Iris pigment epithelial cell (primary cell): ENCODE measurements around the gene IYD.
A peak's percentile ranks its signal among the peaks of the same experiment; 100 is the strongest.

Experiments used
- DNase-seq: peaks from one replicate; pipeline ENCODE4 v3.0.0-alpha.2; 2011; ENCODE audit warnings: low read depth

Gene IYD, protein sequence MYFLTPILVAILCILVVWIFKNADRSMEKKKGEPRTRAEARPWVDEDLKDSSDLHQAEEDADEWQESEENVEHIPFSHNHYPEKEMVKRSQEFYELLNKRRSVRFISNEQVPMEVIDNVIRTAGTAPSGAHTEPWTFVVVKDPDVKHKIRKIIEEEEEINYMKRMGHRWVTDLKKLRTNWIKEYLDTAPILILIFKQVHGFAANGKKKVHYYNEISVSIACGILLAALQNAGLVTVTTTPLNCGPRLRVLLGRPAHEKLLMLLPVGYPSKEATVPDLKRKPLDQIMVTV

DNA sequence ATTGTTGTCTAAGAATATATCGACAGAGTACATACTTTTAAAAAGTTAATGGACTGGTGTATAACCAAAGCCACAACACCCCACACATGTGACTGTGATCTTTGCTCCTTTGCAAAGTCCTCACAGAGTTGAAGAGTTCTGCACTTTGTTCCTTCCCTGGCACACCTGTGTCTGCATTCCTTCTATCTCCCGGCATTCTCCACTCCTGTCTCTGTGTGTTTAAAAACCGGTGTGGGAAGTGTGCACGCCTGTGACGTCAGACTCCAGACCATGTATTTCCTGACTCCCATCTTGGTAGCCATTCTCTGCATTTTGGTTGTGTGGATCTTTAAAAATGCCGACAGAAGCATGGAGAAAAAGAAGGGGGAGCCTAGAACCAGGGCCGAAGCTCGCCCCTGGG lies at the start of gene IYD:
Gene IYD (plus strand): TSS at position 251 of the 400 bp plus-strand sequence. CDS start 20 bp downstream, at position 271.
- no peak for DNase-seq

DNA sequence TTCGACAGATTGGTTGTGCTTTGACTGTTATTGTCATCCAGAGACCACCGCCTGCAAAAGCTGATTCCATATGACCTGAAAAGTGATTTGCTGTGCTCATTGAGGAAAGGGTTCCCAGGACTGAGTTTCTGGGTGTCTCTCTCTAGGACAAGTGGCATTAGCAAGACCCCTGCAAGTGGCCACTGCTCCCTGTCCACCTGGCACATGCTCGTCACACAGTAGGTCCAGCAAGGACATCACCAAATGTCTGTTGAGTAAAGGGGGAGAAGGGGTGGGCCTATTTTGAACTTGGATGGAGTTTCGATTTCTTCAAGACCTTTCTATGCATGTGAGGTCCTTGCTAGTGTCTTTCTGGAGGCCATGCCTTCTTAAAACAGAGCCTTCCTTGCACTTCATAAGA lies 48.9 kb upstream of the IYD start:
- DNase-seq = no peak

DNA sequence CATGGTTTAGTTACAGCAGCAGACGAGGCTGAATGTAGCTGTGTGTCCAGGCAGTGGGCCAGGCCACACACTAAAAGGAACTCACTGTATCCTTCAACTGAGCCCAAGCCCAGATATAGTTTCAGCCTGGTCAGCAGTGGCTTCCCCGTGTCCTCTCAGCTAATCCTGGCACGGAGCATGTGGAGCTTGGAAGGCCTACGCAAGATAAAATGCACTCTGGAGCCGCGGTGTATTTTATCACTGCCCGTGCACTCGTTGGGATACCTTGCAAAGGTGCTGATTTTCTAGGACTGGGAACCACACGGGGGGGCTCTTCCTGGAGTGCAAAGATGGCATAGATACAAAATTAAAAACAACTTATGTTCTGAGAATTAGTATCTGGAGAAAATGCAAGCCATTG lies 48.4 kb upstream of the IYD start:
- DNase-seq = no peak

DNA sequence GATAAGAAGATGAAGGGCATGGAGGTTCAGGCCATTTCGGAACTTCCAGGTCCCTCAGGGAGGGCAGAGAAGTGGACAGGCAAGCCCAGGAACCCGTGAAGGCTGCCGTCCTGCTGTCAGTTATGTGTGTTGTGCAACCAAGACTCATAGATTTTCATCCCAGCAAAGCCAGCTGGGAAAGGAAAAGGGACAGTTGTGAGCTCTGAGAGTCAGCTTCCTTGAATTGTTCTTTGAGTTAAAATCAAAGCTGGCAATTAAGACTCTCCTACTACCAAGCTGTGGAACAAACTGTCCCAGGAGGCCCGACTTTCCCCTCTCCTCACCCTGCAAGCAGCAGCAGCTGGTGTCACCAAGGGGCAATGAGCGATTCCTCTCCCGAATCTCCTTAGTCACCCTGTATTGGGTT lies 46.3 kb upstream of the IYD start:
- no peak for DNase-seq

DNA sequence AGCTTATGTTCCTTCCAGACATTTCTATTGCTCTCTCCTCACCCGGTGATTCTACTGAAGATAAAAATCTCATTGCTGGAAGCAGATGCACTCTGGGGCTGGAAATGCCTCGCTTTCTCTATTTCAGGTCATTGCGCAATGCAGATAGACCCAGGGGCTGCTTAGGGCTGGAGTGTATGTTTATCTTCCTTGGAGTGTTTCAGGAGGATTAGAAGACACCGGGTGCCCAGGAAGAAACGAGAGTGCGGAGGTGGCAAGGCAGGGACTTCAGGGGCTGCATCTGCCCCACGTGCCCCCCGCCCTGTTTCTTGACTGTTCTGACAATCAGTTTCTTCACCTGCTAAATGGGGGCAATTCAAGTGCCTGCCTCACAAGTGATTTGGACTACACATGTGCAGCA lies 45.6 kb upstream of the IYD start:
- DNase-seq = no peak

DNA sequence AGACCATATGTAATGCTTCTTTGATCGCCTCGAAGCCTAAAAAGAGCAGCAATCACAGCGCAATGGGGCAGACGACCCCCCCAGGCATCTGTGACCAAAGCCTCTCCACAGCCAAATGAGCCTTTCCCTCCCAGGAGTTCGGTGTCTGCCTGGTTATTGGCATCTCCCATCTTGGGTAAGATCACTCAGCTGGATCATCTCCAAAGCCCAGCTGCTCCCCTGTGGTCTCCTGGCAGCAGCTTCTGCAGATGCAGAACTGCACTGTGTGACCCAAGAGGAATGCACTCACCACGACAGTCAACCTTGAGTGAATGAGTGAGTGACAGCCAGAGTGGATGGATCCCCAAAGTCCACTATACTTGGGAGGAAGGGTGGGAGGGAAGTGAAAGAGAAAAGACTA lies 44.8 kb upstream of the IYD start:
- DNase-seq = no peak

DNA sequence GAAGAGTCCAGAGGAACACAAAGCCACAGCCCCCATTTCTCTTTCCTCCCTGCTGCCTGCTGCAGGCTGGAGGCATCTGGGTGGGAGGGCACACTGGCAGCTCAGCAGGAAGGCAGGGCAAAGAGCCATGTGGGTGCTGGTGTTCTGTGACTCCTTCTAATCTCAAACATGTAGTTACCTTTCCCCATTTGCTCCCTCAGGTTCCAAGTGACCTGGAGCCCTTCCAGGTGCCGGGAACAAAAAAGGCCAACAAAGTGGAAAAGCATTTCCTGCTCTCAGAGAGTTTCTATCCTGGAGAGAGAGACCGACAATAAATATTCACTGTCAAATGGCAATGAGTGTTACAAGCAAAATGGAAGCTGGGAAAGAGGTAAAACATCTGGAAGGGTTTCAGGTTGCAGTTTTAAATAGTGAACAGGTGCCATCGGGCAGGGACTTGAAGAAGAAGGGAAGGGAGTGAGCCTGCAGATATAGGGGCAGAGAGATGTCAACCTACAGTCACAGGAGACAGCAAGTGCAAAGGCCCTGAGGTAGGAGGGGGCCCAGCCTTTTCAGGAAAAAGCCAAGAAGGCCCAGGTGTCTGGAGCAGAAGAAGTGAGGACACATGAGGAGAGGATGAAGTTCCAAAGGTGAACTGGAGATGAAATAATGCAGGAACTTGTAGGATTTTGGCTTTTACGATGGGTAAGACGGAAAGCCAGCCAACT lies 43.6 kb upstream of the IYD start:
- no peak for DNase-seq

DNA sequence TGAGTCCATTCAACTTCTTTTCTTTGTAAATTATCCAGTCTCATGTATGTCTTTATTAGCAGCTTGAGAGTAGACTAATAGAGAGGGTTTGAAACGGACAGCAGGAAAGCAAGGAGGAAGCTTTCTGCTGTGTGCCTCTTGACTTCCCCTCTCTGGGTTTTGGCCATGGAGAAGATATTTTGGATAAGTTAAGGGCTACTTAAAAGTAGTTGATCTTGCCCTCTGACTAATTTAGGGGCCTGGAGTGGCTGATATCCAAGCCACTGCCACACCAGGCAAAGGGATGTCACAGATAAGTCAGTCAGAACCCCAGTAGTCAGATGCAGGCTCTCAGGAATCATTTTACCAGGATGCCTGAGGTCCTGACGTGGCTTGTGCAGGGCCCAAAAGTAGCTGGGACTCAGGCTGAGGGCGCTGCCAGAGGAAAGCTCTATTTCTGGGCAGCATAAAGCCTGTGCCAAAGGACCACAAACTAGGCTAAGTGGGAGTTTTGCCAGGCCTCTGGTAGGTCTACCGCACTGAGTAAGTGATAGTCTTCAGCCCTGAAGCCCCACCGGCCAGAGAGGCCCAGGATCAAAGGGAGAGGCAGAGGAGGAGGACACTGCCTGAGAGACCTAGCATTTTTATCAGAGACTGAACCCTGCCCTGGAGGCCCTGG lies 41.6 kb upstream of the IYD start:
- DNase-seq = no peak

DNA sequence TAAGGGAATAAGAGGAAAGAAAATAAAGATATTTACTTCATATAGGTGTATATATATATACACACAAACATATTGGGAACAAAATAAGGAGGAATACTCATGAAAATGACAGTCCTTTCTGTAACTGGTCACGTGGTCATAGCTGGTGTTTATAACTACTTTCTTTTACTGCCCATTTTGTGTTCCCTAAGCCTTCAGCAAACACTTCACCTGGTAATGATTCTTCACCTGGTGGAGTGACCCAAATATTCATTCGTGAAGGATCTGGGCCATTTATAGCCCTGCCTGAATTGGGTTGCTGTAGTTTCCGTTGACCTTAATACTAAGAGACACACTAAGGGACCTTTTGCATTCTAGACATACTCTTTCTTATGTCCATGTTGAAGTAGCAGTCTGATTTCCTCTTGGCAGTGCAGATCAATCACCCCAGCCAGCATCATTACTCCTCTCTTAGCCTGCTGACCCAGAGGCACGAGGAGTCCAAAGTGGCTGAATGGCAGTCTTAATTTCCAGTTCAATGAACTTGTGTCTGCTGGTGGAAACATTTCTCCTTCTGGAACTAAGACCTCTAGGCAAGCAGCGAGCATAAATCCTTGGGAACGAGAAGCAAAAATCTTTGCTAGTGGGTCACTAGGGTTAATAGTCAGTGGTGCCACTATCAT lies 39.9 kb upstream of the IYD start:
- no peak for DNase-seq

DNA sequence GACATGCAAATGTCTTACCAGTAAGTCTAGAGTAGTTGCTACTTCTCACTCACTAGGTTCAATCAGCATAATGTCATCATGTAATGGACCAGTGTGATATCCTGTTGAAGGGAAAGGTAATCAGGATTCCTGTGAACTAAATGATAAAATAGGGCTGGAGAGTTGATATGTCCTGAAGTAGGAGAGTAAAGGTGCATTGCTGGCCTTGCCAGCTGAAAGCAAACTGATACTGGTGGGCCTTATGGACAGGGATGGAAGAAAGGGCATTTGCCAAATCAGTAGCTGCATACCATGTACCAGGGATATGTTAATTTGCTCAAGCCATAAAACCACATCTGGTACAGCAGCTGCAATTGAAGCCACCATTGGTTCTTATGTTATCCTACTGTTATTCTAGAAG lies 37.5 kb upstream of the IYD start:
- DNase-seq = no peak

DNA sequence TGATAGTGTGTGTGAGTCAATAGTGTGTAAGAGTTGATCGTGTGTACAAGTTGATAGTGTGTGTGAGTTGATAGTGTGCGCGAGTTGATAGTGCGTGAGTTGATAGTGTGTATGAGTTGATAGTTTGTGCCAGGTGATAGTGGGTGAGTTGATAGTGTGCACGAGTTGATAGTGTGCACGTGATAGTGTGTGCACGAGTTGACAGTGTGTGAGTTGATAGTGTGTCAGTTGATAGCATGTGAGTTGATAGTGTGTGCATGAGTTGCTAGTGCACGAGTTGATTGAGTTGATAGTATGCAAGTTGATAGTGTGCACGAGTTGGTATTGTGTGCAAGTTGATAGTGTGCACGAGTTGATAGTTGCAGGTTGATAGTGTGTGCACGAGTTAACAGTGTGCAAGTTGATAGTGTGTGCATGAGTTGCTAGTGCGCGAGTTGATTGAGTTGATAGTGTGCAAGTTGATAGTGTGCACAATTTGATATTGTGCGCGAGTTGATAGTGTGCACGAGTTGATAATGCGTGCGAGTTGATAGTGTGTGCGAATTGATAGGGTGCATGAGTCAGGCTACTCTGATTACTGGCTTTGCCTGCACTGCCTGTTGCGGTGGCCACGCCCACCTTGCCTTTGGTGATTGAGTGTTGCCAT lies 35.8 kb upstream of the IYD start:
- no peak for DNase-seq

DNA sequence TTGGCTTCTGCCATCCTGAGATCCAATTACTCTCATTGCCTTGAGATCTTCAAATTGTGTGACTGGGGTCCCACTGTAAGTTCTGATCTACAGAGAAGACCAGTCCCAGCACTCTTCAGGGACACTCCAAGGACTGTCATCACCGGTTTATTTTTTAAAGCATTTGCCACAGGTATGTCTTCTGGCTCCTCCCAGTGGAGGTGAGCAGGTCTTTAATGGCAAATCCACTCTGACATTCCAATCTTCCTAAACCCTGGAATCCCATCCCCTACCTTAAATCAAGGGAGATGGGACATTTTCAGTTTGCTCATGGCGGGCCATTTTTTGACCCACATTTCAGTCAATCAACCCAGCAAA lies 35.2 kb upstream of the IYD start:
- no peak for DNase-seq

DNA sequence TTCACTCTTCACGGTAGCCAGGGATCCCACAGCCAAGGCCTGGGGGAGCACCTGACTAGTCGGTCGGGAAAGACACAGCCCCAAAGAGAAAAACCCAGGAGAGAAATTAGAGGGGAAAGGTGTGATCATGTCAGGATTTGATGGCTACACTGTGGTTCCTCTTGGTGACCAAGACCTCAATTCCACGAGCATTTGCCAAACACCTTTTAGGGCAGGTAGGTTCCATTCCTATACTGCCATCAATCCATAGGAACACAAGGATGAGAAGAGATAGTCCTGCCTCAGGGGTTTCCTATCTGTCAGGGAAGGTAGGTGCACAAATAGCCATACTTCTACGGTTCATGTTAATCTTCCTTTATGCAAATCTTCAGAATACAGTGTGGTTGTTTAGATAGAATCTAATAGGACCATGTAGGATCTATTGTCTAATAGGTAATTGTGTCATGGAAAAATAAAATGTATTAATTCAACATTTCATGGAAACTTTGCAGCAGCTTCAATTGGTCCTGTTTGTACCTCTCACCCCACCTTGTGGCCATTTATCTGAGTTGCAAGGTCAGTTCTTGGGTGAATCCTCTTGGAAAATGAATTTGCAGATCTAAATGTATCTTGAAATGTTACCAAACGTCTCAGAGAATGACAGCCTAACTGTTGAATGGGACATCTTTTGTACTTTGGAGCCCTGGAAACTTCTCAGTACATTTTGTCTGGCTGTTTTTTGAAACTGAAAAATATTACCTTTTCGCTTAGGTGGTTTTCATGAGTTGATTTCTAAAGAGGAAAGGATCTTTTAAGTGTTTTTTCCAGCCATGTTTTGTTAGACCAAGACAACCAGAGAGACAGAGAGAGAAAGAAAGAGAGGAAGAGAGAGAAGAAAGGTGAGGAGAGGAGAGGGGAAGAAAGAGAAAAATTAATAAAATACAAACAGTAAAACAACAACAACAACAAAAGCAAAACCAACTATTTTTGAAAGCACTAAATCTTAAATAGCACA lies 33.7 kb upstream of the IYD start:
- DNase-seq = peak; percentile 81

DNA sequence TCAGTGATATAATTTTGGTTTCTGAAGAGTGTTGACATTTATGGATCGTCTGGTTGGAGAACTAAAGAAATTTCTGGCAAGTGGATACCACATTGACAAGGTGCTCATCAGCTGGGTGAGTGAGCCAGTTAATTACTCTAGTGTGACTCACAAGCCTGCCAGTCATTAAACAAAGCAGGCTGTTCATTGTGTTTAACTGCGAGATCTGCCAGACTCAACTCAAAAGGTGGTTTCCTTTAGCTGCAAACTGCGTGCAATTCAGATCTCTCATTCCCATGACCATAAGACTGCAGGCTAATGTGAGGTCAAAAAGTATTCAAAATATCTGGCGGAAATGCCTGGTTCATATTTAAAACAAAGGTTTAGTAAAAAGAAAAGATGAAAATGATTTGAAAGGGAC lies 32.5 kb upstream of the IYD start:
- DNase-seq = peak; percentile 22

DNA sequence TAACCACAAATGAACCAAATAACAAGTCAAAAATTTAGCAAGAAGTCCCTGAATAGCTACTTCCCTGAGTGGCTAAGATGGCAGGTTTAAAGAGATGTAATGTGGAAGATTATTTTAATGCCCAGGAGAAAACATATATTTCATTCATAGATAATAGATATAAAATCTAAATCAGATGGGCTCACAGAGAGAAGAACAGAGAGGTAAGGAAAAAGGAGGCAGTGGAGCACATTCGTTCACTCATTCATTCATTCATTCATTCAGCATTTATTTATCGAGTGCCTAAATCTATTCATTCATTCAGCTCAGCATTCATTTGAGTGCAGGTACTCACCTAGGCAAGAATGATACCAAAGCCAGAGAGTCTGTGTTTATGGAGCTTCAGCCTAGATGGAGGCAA lies 32.1 kb upstream of the IYD start:
- DNase-seq = no peak

DNA sequence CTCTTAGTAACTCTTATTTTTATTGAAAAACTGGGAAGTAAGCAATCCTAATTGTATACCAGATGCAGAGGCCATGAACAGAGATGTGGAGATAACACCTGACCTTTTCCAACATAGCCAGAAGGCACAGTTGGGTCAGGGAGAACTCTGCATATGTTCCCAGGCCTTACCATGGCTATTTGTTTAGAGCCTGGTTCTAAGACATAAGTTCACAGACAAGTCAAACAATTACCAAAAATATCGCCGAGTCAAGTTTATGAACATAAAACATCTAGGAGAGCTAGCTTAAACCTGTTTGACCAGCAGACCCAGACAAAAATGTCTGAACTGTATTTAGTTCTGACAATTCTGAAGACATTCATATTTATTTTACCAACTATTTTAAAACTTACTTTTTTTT lies 26.7 kb upstream of the IYD start:
- DNase-seq = no peak

DNA sequence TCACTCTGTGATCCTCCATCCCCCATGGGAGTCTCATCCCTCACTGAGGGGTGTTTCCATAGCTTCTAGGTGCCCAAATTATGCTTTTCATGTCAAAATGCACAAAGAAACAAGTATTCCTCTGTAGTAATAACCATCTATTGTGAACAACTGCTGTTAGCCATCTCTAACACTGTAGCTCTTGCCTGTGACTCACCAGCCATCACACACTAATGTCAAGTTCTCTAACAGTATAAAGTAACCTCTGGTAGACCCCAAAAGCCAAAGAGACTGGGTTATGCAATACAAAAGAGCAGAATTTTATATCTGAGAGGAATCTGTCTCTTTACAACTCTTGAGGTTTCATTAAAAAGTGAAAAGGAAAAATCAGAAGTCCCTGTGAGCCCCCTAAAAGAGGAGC lies 25.4 kb upstream of the IYD start:
- DNase-seq = no peak

DNA sequence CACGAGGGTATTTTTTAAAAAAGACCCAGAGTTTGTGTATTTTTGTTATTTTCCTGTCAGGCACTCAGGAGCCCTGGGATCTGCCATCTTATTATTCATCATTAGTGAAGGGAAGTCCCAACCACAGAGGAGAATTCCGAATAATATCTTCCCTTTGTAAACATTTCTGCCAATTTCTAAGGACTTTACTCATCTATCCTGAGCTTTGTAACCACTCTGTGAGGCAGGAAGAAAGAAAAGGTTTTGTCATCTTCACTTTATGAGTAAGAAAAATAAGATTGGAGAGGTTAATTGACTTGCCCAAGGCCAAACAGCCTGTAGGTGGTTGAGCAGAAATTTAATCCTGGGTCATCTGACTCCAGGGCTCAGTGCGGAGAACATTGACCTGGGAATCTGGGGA lies 23.0 kb upstream of the IYD start:
- DNase-seq = no peak

DNA sequence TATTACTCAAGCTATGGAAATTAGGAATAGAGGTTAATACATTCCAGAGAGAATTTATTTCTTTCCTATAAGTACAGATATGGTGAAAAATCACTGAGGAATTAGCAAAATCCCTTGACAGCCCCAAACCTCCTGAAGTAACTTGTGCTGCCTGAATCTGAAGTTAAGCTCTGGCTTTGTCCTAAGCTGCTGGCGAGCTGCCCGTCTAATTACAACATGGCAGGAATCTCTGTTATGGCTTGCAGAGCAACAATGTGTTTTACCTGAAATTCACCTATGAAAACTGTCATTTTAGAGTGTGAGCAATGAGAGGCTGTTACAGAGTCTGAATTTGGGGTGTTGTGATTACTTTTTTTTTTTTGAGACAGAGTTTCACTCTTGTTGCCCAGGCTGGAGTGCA lies 22.5 kb upstream of the IYD start:
- DNase-seq = no peak

DNA sequence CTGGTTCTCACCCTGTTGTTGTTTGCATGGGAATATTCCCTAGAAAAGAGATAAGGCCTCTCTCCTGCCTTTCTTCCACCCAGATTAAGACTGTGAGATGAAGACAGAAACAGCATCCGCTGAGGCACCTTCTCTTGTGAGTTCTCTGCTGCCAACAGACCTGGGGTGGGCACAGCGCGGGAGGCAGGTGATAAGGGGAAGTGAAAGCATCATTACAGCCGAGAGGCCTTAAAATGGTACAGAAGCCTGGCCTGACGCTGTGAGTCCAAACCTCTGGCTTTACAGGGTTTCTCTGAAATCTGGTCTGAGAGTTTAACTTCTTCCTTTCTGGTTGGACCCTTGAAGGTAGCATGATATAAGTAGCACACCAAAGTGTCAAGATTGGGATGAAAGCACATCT lies 21.0 kb upstream of the IYD start:
- no peak for DNase-seq

DNA sequence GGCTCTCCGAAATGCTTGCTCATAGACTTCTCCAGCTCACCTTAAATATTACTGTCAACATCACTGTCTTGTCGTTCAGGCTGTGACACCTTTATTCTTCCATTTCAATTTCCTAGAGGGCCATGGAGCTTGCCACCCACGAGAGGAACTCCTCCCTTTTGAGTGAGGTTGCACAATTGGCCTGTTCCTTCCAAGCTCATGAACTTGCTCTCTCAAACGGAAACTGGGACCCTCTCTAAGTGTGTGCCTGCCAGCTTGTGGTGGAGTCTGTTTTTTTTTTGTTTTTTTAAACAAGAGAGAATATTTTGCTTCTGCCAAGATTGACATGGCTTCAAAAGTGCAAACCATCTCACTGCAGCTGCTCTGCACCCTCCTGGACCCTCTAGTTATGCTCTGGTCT lies 19.3 kb upstream of the IYD start:
- no peak for DNase-seq
